HG02943 (cell line): ENCODE data around the gene MEGF9.
"Not testable (repeated sequence)": the region's sequence is repeated elsewhere in the genome, so short reads cannot be mapped to it uniquely, and the experiment has no call there.

Experiments
- ATAC-seq: cut with Tn5 transposase; IDR thresholded peaks from one replicate; pipeline ENCODE4 v1.9.1; 2021; ENCODE audit warnings: mild to moderate bottlenecking, low read depth, moderate library complexity; ENCODE audit not compliant: unreplicated experiment

The MEGF9 gene

DNA sequence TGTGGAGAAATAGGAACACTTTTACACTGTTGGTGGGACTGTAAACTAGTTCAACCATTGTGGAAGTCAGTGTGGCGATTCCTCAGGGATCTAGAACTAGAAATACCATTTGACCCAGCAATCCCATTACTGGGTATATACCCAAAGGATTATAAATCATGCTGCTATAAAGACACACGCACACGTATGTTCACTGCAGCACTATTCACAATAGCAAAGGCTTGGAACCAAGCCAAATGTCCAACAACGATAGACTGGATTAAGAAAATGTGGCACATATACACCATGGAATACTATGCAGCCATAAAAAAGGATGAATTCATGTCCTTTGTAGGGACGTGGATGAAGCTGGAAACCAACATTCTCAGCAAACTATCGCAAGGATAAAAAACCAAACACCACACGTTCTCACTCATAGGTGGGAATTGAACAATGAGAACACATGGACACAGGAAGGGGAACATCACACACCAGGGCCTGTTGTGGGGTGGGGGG lies 162.0 kb downstream of the MEGF9 start:
- ATAC-seq, result not testable (repeated sequence)
